ENCODE measurements around the gene MUCL3.

DNA sequence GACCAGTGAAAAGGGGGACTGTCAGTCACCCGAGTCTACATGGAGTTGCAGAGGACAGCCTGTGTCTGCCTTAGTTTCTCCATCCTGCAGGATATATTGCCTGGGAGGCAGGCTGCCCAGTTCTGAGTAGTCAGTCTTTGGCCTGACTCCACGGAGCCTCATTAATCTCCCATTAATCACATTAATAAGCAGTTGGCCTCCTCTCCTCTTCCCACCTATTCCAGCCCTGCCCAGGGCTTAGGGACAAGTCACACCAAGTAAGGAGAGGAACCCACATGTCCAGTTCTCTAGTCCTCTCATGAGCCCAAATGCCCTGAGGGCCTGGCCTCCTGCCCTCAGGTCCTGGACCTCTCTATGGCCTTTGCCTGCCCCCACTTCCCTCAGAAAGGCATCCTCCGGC, 1.3 kb upstream of the MUCL3 start:
- TF ChIP-seq CTCF (IDR thresholded peaks at IDR 0.05) (no peak), EP300 (IDR thresholded peaks at IDR 0.05) (no peak), POLR2A (IDR thresholded peaks at IDR 0.05) (no peak)

Data from gastroesophageal sphincter (tissue), 3 donors.